A673 (cell line): ENCODE measurements around the gene TBL1X. TPM values are rescaled to one million over a fixed set of nuclear protein-coding genes. Genes with fewer than 3 reads are reported as not detected.

Experiments used
- BruUV-seq: library from RNA; stranded (reverse); fragments of 400-500 nt; replicated peaks from 2 replicates; lab custom pipeline; 2021; lab: Mats Ljungman, UMichigan
- CTCF ChIA-PET: fragments of 300-600 bp; sonication (Branson Sonifier 250); formaldehyde crosslinking; loops from one replicate; lab custom pipeline; 2022; ENCODE audit warnings: antibody characterized with exemption; lab: Charles Lee
- POLR2A ChIA-PET: fragments of 300-600 bp; sonication (Branson Sonifier 250); formaldehyde crosslinking; loops from one replicate; lab custom pipeline; 2022; ENCODE audit warnings: antibody characterized with exemption; ENCODE audit not compliant: low non-redundant PET; lab: Charles Lee
- DNase-seq: peaks from one replicate; pipeline ENCODE4 v3.0.0-alpha.2; 2015; ENCODE audit warnings: low spot score
- H3K27ac ChIP-seq: fragments of 200-600 bp; sonication (generic); 2 replicates; pipeline ENCODE4 v1.5.1; 2016; ENCODE audit warnings: mixed run types, low read depth, mild to moderate bottlenecking, mixed read lengths, antibody characterized with exemption, low read length; ENCODE audit not compliant: poor library complexity, severe bottlenecking
- H3K27me3 ChIP-seq: fragments of 200-600 bp; sonication (generic); replicated peaks from 2 replicates; pipeline ENCODE4 v1.6.1; 2017; ENCODE audit warnings: mixed run types, low read depth, mild to moderate bottlenecking, mixed read lengths, antibody characterized with exemption, low read length; ENCODE audit not compliant: insufficient read depth, poor library complexity
- H3K36me3 ChIP-seq: fragments of 200-600 bp; sonication (generic); 2 replicates; pipeline ENCODE4 v1.6.1; 2016; ENCODE audit warnings: mixed run types, mild to moderate bottlenecking, mixed read lengths, antibody characterized with exemption, low read length; ENCODE audit not compliant: insufficient read depth, poor library complexity, severe bottlenecking
- H3K4me1 ChIP-seq: fragments of 200-600 bp; sonication (generic); 2 replicates; pipeline ENCODE4 v1.6.1; 2017; ENCODE audit warnings: mixed run types, mild to moderate bottlenecking, mixed read lengths, antibody characterized with exemption, low read length; ENCODE audit not compliant: insufficient read depth, poor library complexity, severe bottlenecking
- H3K4me3 ChIP-seq: fragments of 200-600 bp; sonication (generic); 2 replicates; pipeline ENCODE4 v1.5.1; 2016; ENCODE audit warnings: low read depth, mixed run types, mild to moderate bottlenecking, mixed read lengths, low read length; ENCODE audit not compliant: poor library complexity, severe bottlenecking
- H3K9me3 ChIP-seq: fragments of 200-600 bp; sonication (generic); 2 replicates; pipeline ENCODE4 v1.6.1; 2016; ENCODE audit warnings: mixed run types, low read depth, mild to moderate bottlenecking, mixed read lengths, antibody characterized with exemption, low read length; ENCODE audit not compliant: poor library complexity, severe bottlenecking
- EZH2 ChIP-seq: fragments of 200-600 bp; sonication (generic); IDR thresholded peaks from 2 replicates; pipeline ENCODE4 v1.6.1; 2017; ENCODE audit warnings: borderline replicate concordance, low read depth, mild to moderate bottlenecking, mixed read lengths, antibody characterized with exemption, low read length; ENCODE audit not compliant: poor library complexity, severe bottlenecking
- intact Hi-C: fragments of 100-400 bp; cut with micrococcal nuclease; formaldehyde crosslinking; loops from one replicate; pipeline ENCODE4 v1.10.0; 2022; ENCODE audit not compliant: unreplicated experiment
- total RNA-seq: library from RNA; stranded (reverse); gene quantifications from 2 replicates; pipeline ENCODE4 v1.2.3, GENCODE V29; 2021
- TF ChIP-seq, protein P1 (sequence below): fragments of 300-800, 200-600 bp; sonication (generic); conservative IDR thresholded peaks from 2 replicates; pipeline ENCODE4 v1.5.1; 2017; ENCODE audit warnings: low read depth, mild to moderate bottlenecking, antibody characterized with exemption, low read length, moderate library complexity, mixed read lengths

TBL1X gene
- total RNA-seq, 1 experiment from 2014 or later = 26.9 TPM

DNA sequence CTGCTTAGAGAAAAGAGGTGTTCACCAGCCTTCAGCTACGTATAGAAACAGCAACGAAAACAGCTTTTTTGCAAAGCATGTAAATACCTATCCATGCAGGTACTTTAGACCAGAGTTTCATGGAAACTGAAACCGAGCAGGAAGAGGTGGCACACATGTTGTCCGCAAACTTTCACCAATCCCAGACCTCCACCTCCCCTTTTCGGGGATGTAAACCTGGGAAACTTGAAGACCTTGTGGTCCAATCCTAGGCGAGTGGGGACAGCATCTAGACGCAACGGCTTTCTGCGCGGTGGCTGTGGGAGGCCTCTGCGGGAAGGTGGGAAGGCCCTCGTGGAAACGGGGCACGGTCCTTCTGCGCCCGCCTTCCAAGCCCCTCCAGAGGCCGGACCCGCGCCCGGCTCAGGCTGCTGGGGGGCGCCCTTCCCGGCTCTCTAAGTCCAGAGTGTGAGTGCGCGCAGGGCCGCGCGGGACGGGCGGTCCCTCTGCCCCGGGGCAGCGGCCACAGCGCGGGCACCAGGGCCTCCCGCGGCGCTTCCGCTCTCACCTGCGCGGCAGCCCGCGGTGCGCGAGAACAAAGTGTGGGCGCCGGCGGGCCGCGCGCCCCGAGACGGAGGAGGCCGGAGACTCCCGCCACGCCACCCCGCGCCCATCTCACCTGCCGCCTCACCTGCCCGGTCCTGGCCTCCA, 320.5 kb downstream of the TBL1X start:
- no TSS peak for BruUV-seq
- ChIA-PET CTCF (no interaction called here), POLR2A (no interaction called here)
- H3K36me3 ChIP-seq = no peaks in the 10 kb centered on the region
- peak overlapping the region; percentile 52 for H3K4me3 ChIP-seq
- DNase-seq = no peak
- H3K27ac ChIP-seq = no peak overlapping the region
- H3K27me3 ChIP-seq = peaks cover 4% of the 10 kb centered on the region
- H3K4me1 ChIP-seq = peaks cover 16% of the 10 kb centered on the region
- H3K9me3 ChIP-seq = no peaks in the 10 kb centered on the region
- intact Hi-C loops = no loop called here
- TF ChIP-seq, protein P1, sequence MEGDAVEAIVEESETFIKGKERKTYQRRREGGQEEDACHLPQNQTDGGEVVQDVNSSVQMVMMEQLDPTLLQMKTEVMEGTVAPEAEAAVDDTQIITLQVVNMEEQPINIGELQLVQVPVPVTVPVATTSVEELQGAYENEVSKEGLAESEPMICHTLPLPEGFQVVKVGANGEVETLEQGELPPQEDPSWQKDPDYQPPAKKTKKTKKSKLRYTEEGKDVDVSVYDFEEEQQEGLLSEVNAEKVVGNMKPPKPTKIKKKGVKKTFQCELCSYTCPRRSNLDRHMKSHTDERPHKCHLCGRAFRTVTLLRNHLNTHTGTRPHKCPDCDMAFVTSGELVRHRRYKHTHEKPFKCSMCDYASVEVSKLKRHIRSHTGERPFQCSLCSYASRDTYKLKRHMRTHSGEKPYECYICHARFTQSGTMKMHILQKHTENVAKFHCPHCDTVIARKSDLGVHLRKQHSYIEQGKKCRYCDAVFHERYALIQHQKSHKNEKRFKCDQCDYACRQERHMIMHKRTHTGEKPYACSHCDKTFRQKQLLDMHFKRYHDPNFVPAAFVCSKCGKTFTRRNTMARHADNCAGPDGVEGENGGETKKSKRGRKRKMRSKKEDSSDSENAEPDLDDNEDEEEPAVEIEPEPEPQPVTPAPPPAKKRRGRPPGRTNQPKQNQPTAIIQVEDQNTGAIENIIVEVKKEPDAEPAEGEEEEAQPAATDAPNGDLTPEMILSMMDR = no peak
- TF ChIP-seq EZH2 = no peak

DNA sequence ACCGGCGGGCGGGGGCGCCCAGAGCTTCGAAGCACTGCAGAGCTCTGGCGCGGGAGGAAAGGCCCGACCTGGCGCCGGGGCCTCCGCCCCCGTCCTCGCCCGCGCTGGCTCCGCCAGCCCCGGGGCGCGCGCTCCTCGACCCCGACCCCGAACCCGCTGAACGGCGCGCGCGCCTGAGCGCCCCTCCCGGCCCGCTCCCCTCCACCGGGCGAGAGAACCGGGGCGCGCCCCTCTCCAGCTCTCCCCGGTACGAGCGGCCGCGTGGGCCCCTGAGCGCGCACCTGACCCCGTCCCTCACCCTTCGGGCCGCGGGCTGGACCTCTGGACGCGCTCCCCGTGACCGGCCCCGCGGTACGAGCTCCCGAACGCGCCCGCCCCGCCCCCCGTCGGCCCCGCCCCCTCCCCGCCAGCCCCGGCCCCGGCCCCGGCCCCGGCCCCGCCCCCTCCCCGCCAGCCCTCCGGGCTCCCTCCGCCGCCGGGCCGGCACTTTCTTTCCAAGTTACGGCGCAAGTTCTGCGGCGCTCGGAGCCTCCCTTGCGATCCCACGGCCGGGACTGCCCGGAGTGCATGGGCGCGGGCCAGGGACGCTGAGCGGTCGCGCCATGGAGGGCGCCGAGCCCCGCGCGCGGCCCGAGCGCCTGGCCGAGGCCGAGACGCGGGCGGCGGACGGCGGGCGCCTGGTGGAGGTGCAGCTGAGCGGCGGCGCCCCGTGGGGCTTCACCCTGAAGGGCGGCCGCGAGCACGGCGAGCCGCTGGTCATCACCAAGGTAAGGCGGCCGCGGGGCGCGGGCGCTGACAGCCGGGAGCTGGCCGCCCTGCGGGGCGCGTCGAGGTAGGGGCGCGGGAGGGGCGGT, 321.3 kb downstream of the TBL1X start, which contains the start of gene SHROOM2:
Gene SHROOM2 (plus strand): TSS at position 486 of the 854 bp plus-strand sequence. CDS start 117 bp downstream, at position 603.
- intact Hi-C loops = no loop called here
- ChIA-PET POLR2A (no interaction called here), CTCF (no interaction called here)
- Histone ChIP-seq H3K27ac (no peak within 1 kb of the TSS), H3K27me3 (peaks cover 4% of the 10 kb centered on the region), H3K9me3 (no peaks in the 10 kb centered on the region), H3K36me3 (no peaks in the 10 kb centered on the region), H3K4me3 (peak within 1 kb of the TSS; percentile 52), H3K4me1 (peaks cover 16% of the 10 kb centered on the region)
- peak; percentile 25 for DNase-seq
- no peak for TF ChIP-seq EZH2
- TF ChIP-seq, protein P1 = no peak
- no TSS peak for BruUV-seq

DNA sequence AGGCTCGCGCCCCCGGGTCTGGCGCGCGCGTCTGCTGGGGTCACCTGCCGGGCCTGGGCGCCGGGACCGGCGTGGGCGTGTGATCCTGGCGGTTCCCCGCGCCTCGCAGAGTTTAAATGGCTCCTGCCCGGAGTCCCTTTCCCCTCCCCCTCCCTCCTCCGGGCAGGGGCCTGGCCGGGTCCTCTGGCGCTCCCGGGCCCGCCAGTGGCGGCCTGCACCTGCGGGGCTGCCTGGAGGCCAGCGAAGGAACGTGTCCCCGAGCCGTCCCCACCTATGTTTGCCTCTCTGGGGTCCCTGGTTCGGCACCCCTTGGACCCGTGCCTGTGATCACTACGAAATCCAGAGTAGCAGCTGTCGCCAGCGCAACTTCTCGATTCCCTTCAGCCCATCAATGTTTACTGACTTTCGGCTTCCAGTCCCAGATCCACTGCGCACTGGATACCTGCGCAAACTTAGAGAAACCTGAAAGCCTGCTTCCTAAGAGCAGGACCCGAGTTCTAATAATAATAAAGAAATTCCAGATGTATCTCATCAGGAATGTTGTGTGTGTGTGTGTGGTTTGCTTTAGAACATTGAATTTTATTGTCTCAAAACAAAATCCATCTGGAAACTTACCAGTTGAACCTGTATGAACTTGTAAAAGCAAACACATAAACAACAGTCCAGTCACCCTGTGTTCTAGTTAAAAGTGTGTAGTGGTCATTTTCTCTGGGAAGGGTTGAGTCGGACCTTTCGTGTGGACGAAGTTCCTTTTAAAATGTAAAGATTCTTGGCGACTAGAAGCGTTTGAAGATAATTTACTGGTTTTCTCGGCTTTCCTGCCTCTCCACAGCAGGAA, 322.2 kb downstream of the TBL1X start:
- ChIA-PET POLR2A (no interaction called here), CTCF (no interaction called here)
- DNase-seq = no peak
- H3K27me3 ChIP-seq = peaks cover 4% of the 10 kb centered on the region
- peak overlapping the region; percentile 52 for H3K4me3 ChIP-seq
- peaks cover 16% of the 10 kb centered on the region for H3K4me1 ChIP-seq
- no peak overlapping the region for H3K27ac ChIP-seq
- BruUV-seq = TSS peak; percentile 40
- no peaks in the 10 kb centered on the region for H3K36me3 ChIP-seq
- TF ChIP-seq, protein P1 = no peak
- TF ChIP-seq EZH2 = no peak
- intact Hi-C loops = no loop called here
- H3K9me3 ChIP-seq = no peaks in the 10 kb centered on the region
